IMR-90 (cell line): ENCODE results near the gene MACC1. TPM values are rescaled to one million over a fixed set of nuclear protein-coding genes. Genes with fewer than 3 reads are reported as not detected.

Source experiments
- ATAC-seq: fragments of 200-7000 bp; cut with Tn5 transposase; 2 replicates; pipeline ENCODE4 v1.9.1; 2020; ENCODE audit warnings: low read depth, mild to moderate bottlenecking, moderate library complexity
- BruUV-seq: library from RNA; stranded (reverse); fragments of 400-500 nt; replicated peaks from 2 replicates; lab custom pipeline; 2021; lab: Mats Ljungman, UMichigan
- CTCF ChIA-PET: fragments of 300-600 bp; formaldehyde crosslinking; extraction: SDS; loops from one replicate; lab custom pipeline; 2021; ENCODE audit warnings: antibody characterized with exemption; lab: Yijun Ruan, JAX
- POLR2A ChIA-PET: fragments of 300-600 bp; sonication (Branson Sonifier 250); formaldehyde crosslinking; loops from one replicate; lab custom pipeline; 2022; ENCODE audit warnings: antibody characterized with exemption; ENCODE audit not compliant: unreplicated experiment; lab: Charles Lee
- DNase-seq: peaks from one replicate; pipeline ENCODE4 v3.0.0; 2013
- H2AFZ ChIP-seq: replicated peaks from 2 replicates; pipeline ENCODE3; 2013; ENCODE audit warnings: low read length, mild to moderate bottlenecking; ENCODE audit not compliant: poor library complexity
- H2AK5ac ChIP-seq: 2 replicates; pipeline ENCODE4 v1.6.1; 2013; ENCODE audit warnings: low read depth, low read length, inconsistent platforms
- H2AK9ac ChIP-seq: replicated peaks from 2 replicates; pipeline ENCODE3; 2013; ENCODE audit warnings: mild to moderate bottlenecking, low read depth, low read length, moderate library complexity; ENCODE audit not compliant: poor library complexity
- H2BK120ac ChIP-seq: 2 replicates; pipeline ENCODE4 v1.6.1; 2013; ENCODE audit warnings: low read depth, low read length, inconsistent platforms
- H2BK15ac ChIP-seq: 3 replicates; pipeline ENCODE4 v1.6.1; 2013; ENCODE audit warnings: low read depth, low read length, inconsistent platforms
- H2BK20ac ChIP-seq: 2 replicates; pipeline ENCODE4 v1.6.1; 2013; ENCODE audit warnings: low read depth, mild to moderate bottlenecking, inconsistent platforms, low read length, moderate library complexity
- H2BK5ac ChIP-seq: 2 replicates; pipeline ENCODE4 v1.6.1; 2013; ENCODE audit warnings: mild to moderate bottlenecking, low read depth, low read length, inconsistent platforms; ENCODE audit not compliant: poor library complexity, severe bottlenecking
- H3K14ac ChIP-seq: replicated peaks from 2 replicates; pipeline ENCODE4 v1.6.1; 2013; ENCODE audit warnings: low read depth, low read length, inconsistent platforms
- H3K18ac ChIP-seq: 2 replicates; pipeline ENCODE4 v1.6.1; 2013; ENCODE audit warnings: low read depth, low read length, control low read depth
- H3K23ac ChIP-seq: 2 replicates; pipeline ENCODE4 v1.6.1; 2013; ENCODE audit warnings: low read depth, low read length, inconsistent platforms
- H3K27ac ChIP-seq: 2 replicates; pipeline ENCODE4 v1.5.1; 2013; ENCODE audit warnings: mild to moderate bottlenecking, control low read depth, low read length; ENCODE audit not compliant: insufficient read depth
- H3K27me3 ChIP-seq: 2 replicates; pipeline ENCODE4 v1.6.1; 2013; ENCODE audit warnings: low read length; ENCODE audit not compliant: control insufficient read depth, insufficient read depth
- H3K36me3 ChIP-seq: 2 replicates; pipeline ENCODE4 v1.6.1; 2013; ENCODE audit warnings: low read length, mixed read lengths; ENCODE audit not compliant: control insufficient read depth, insufficient read depth
- H3K4ac ChIP-seq: 2 replicates; pipeline ENCODE4 v1.6.1; 2013; ENCODE audit warnings: low read depth, low read length, inconsistent platforms
- H3K4me1 ChIP-seq: 2 replicates; pipeline ENCODE4 v1.6.1; 2013; ENCODE audit warnings: low read length, mixed read lengths; ENCODE audit not compliant: control insufficient read depth, insufficient read depth
- H3K4me2 ChIP-seq: 2 replicates; pipeline ENCODE4 v1.6.1; 2013; ENCODE audit warnings: low read depth, mild to moderate bottlenecking, control low read depth, low read length, moderate library complexity
- H3K4me3 ChIP-seq: 2 replicates; pipeline ENCODE4 v1.5.1; 2013; ENCODE audit warnings: low read depth, mild to moderate bottlenecking, control low read depth, low read length, moderate library complexity; ENCODE audit not compliant: insufficient read depth
- H3K56ac ChIP-seq: 2 replicates; pipeline ENCODE4 v1.6.1; 2013; ENCODE audit warnings: low read length, inconsistent platforms; ENCODE audit not compliant: insufficient read depth; ENCODE audit errors: extremely low read depth
- H3K79me1 ChIP-seq, 2 experiments: 2 replicates each; pipeline ENCODE4 v1.6.1; 2013; ENCODE audit warnings: low read length in 2 of 2, inconsistent platforms in 1 of 2, low read depth in 1 of 2
- H3K9ac ChIP-seq: 2 replicates; pipeline ENCODE4 v1.6.1; 2013; ENCODE audit warnings: low read depth, low read length, control low read depth
- H3K9me1 ChIP-seq: 2 replicates; pipeline ENCODE4 v1.6.1; 2013; ENCODE audit warnings: low read length, inconsistent platforms; ENCODE audit not compliant: insufficient read depth
- H3K9me3 ChIP-seq: 2 replicates; pipeline ENCODE4 v1.6.1; 2013; ENCODE audit warnings: low read length; ENCODE audit not compliant: control insufficient read depth, insufficient read depth
- H4K20me1 ChIP-seq: 2 replicates; pipeline ENCODE4 v1.6.1; 2013; ENCODE audit warnings: low read length, inconsistent platforms; ENCODE audit not compliant: insufficient read depth
- H4K5ac ChIP-seq: 2 replicates; pipeline ENCODE4 v1.6.1; 2013; ENCODE audit warnings: mild to moderate bottlenecking, low read depth, low read length, control low read depth
- H4K8ac ChIP-seq, 2 experiments: 2 replicates each; pipeline ENCODE4 v1.6.1; 2013; ENCODE audit warnings: low read depth in 2 of 2, low read length in 2 of 2, control low read depth in 1 of 2, inconsistent platforms in 1 of 2
- H4K91ac ChIP-seq: 2 replicates; pipeline ENCODE4 v1.6.1; 2013; ENCODE audit warnings: low read depth, low read length, inconsistent platforms; ENCODE audit not compliant: insufficient read depth
- BHLHE40 ChIP-seq: fragments of 150-350 bp; IDR thresholded peaks from 2 replicates; pipeline ENCODE4 v1.6.1; 2016; ENCODE audit warnings: mild to moderate bottlenecking, low read depth, low read length
- CHD1 ChIP-seq: IDR thresholded peaks from 2 replicates; pipeline ENCODE4 v1.6.1; 2012; ENCODE audit warnings: low read depth, low read length, improper control_type of control experiment
- FOS ChIP-seq: fragments of 150-350 bp; IDR thresholded peaks from 2 replicates; pipeline ENCODE4 v1.6.1; 2016; ENCODE audit warnings: low read depth, low read length
- NFE2L2 ChIP-seq: fragments of 150-350 bp; IDR thresholded peaks from 2 replicates; pipeline ENCODE4 v1.6.1; 2016; ENCODE audit warnings: low read depth, mild to moderate bottlenecking, low read length
- RAD21 ChIP-seq: IDR thresholded peaks from 2 replicates; pipeline ENCODE4 v1.6.1; 2012; ENCODE audit warnings: low read length, improper control_type of control experiment
- RCOR1 ChIP-seq: IDR thresholded peaks from 2 replicates; pipeline ENCODE4 v1.6.1; 2012; ENCODE audit warnings: mild to moderate bottlenecking, low read length, improper control_type of control experiment; ENCODE audit not compliant: insufficient replicate concordance
- RFX5 ChIP-seq: IDR thresholded peaks from 2 replicates; pipeline ENCODE4 v1.8.0; 2012; ENCODE audit warnings: low read depth, mild to moderate bottlenecking, low read length, moderate library complexity
- WGBS, 2 experiments: methylation state at CpG; one replicate each; pipeline versions ENCODE4 v1.1.5 to v1.1.7; 2013; ENCODE audit warnings: missing lambda C conversion rate in 2 of 2; ENCODE audit not compliant: insufficient read length in 1 of 2; ENCODE audit errors: extremely low coverage in 2 of 2; 5-methylcytosine and 5-hydroxymethylcytosine counted together
- dilution Hi-C: fragments of 300-500 bp; cut with HindIII; formaldehyde crosslinking; loops from one replicate; pipeline ENCODE4 v1.14.3; 2018; ENCODE audit warnings: low sequenced_read_pairs; ENCODE audit not compliant: unreplicated experiment
- in situ Hi-C: fragments of 300-500 bp; cut with MboI; formaldehyde crosslinking; loops from 3 replicates; pipeline ENCODE4 v1.14.3; 2019; ENCODE audit warnings: low sequenced_read_pairs, inconsistent platforms, mixed read lengths
- intact Hi-C: fragments of 100-400 bp; cut with micrococcal nuclease; formaldehyde crosslinking; loops from 2 replicates; pipeline ENCODE4 v1.10.0; 2022
- polyA plus RNA-seq, 3 experiments: library from polyadenylated mRNA; depleted of rRNA; stranded (reverse); fragments of >200 nt; gene quantifications; 2 replicates each; pipeline ENCODE4 v1.2.3, GENCODE V29; 2012; ENCODE audit warnings: low replicate concordance in 1 of 3
- total RNA-seq: library from RNA; depleted of rRNA; stranded (reverse); fragments of >200 nt; gene quantifications from 2 replicates; pipeline ENCODE4 v1.2.3, GENCODE V29; 2012

Gene MACC1
- total and polyA plus RNA-seq, 2 of the 4 experiments (the other 2 are of a cell fraction), result under 0.01 TPM; not detected in 1

DNA sequence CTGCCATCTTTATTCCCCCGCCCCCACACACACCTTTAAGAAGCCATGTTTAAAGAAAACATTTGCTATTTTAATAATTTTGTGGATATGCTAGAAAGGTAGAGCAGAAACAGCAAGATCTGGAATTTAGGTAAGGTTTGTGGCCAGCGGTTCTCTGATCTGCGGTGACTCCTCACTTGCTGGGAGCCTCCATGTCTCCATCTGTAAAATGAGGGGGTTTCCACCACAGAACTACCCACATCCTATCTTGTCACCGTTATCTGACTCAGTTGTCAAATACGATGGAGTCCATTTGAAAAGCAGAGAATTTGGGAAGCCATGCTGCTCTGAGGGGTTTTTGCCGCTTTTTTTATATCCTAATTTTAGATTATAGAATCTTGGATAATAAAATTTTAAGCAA lies 23.3 kb downstream of the MACC1 start:
- Histone ChIP-seq H3K18ac (peak overlapping the region; percentile 80), H3K4me1 (peaks cover 14% of the 10 kb centered on the region; the same call in 1 of the 2 replicates), H3K27me3 (no peaks in the 10 kb centered on the region), H2BK5ac (peak overlapping the region; percentile 6), H3K4ac (peak overlapping the region; percentile 84), H4K20me1 (no peaks in the 10 kb centered on the region), H3K9me1 (no peaks in the 10 kb centered on the region), H3K9ac (no peak overlapping the region; the same call in 1 of the 2 replicates), H2AK9ac (no peak overlapping the region), H3K23ac (peak overlapping the region; percentile 52; the same call in 1 of the 2 replicates), H4K5ac (peak overlapping the region; percentile 89), H3K79me1 (no peaks in the 10 kb centered on the region), H3K4me2 (no peak overlapping the region), H3K36me3 (no peaks in the 10 kb centered on the region), H3K14ac (peak overlapping the region; percentile 8; the same call in 1 of the 2 replicates), H4K91ac (peak overlapping the region; percentile 83), H2AFZ (no peak overlapping the region), H2BK20ac (peak overlapping the region; percentile 87), H3K4me3 (no peak overlapping the region), H3K9me3 (peaks cover 4% of the 10 kb centered on the region; the same call in 1 of the 2 replicates), H2AK5ac (peak overlapping the region; percentile 65; the same call in 1 of the 2 replicates), H3K27ac (peak overlapping the region; percentile 78; the same call in 1 of the 2 replicates), H3K56ac (0 out of 2 replicates have a peak overlapping the region, but pooled peaks have one; percentile 13), H2BK15ac (peak overlapping the region; percentile 20; the same call in 1 of the 3 replicates), H2BK120ac (peak overlapping the region; percentile 85), H4K8ac (peak overlapping the region; percentile 45 to 68)
- CTCF ChIA-PET, result interaction anchor here (0.6 to 1.0 kb wide), 2 partner anchors 10 to 51 kb away, joined by 3 to 6 read pairs; no protein-coding TSS in a partner anchor
- DNase-seq, result no peak
- no peak for ATAC-seq
- dilution Hi-C loops (no loop called here), intact Hi-C loops (no loop called here), in situ Hi-C loops (no loop called here)
- POLR2A ChIA-PET, result no interaction called here
- TF ChIP-seq RAD21 (no peak), BHLHE40 (no peak), RFX5 (no peak), NFE2L2 (no peak), RCOR1 (no peak), FOS (no peak), CHD1 (no peak)
- no CpG with 5 or more reads among the region's 6 CpGs for WGBS, 2 experiments
- BruUV-seq, result no TSS peak
